Smooth muscle cell (in vitro differentiated cells): Measurements from ENCODE around the gene FCGR3A. TPM values are rescaled to one million over a fixed set of nuclear protein-coding genes. Genes with fewer than 3 reads are reported as not detected.
"Not testable (repeated sequence)": the region's sequence is repeated elsewhere in the genome, so short reads cannot be mapped to it uniquely, and the experiment has no call there.

ENCODE experiments used
- DNase-seq: peaks from one replicate; lab custom pipeline; 2025; ENCODE audit not compliant: unreplicated experiment; lab: John Stamatoyannopoulos, UW
- H2AFZ ChIP-seq: fragments of 200-600 bp; sonication (generic); 2 replicates; pipeline ENCODE4 v1.6.0; 2016; ENCODE audit warnings: antibody characterized with exemption, low read depth, mild to moderate bottlenecking
- H3F3A ChIP-seq: fragments of 200-600 bp; sonication (generic); 2 replicates; pipeline ENCODE4 v1.6.0; 2017; ENCODE audit warnings: antibody characterized with exemption, low read depth
- H3K27ac ChIP-seq: fragments of 200-600 bp; sonication (generic); 2 replicates; pipeline ENCODE4 v1.5.1; 2016; ENCODE audit warnings: low read depth, mild to moderate bottlenecking
- H3K27me3 ChIP-seq: fragments of 200-600 bp; sonication (generic); 2 replicates; pipeline ENCODE4 v1.6.1; 2016; ENCODE audit warnings: low read depth, mild to moderate bottlenecking
- H3K36me3 ChIP-seq: fragments of 200-600 bp; sonication (generic); 2 replicates; pipeline ENCODE4 v1.5.1; 2016; ENCODE audit warnings: low read depth
- H3K4me1 ChIP-seq: fragments of 200-600 bp; sonication (generic); 2 replicates; pipeline ENCODE4 v1.5.1; 2016; ENCODE audit warnings: low read depth
- H3K4me2 ChIP-seq: fragments of 200-600 bp; sonication (generic); 2 replicates; pipeline ENCODE4 v1.6.0; 2016; ENCODE audit warnings: mild to moderate bottlenecking
- H3K4me3 ChIP-seq: fragments of 200-600 bp; sonication (generic); 2 replicates; pipeline ENCODE4 v1.5.1; 2016; ENCODE audit warnings: mild to moderate bottlenecking
- H3K79me2 ChIP-seq: fragments of 200-600 bp; sonication (generic); 2 replicates; pipeline ENCODE4 v1.6.0; 2016; ENCODE audit warnings: low read depth, mild to moderate bottlenecking
- H3K9ac ChIP-seq: fragments of 200-600 bp; sonication (generic); 2 replicates; pipeline ENCODE4 v1.6.0; 2016; ENCODE audit warnings: low read depth
- H3K9me3 ChIP-seq: fragments of 200-600 bp; sonication (generic); replicated peaks from 2 replicates; pipeline ENCODE4 v1.5.1; 2016; ENCODE audit warnings: low read depth
- H4K20me1 ChIP-seq: fragments of 200-600 bp; sonication (generic); 2 replicates; pipeline ENCODE4 v1.6.0; 2016; ENCODE audit warnings: low read depth
- WGBS: methylation state at CpG from one replicate; pipeline ENCODE4 v1.1.7; 2016; ENCODE audit warnings: low lambda C conversion rate; 5-methylcytosine and 5-hydroxymethylcytosine counted together
- polyA plus RNA-seq: library from polyadenylated mRNA; unstranded; fragments of >200 nt; fragmentation: Nextera tagmentation; extraction: Ambion mirVana; gene quantifications from 2 replicates; pipeline ENCODE4 v1.2.1, GENCODE V29; 2016
- total RNA-seq: library from RNA; depleted of rRNA; stranded (reverse); fragments of >200 nt; gene quantifications from 2 replicates; pipeline ENCODE4 v1.2.3, GENCODE V29; 2014

FCGR3A gene
- total and polyA plus RNA-seq, 2 experiments from 2014 or later = 0.09 TPM; not detected in 1

DNA sequence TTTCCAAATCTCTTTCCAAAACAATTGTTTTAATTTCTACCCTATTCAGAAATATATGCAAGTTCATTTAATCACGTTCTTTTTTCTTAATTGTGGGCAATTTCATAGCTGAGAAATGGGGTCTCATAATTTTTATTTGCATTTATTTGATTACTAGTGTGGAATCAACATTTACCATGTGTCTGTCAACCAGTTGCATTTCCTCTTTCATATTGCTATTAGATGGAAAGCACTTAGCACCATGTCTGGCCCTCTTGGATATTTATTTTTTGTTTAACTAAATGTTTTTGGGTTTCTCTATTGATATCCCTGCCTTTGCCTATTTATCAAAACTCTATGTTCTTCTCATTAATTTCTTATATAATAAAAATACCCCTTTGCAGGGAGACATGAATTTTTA lies 13.9 kb upstream of the FCGR3A start:
- H3K27me3 ChIP-seq, H3K4me2 ChIP-seq, H3K9me3 ChIP-seq, DNase-seq, H3K36me3 ChIP-seq, H3K79me2 ChIP-seq, H3K4me3 ChIP-seq, H4K20me1 ChIP-seq, H3K4me1 ChIP-seq, H3K9ac ChIP-seq, H3F3A ChIP-seq, H2AFZ ChIP-seq, H3K27ac ChIP-seq: not testable (repeated sequence)
- 76% methylated on average over 1 of the region's 1 CpG for WGBS

- H3K4me1 ChIP-seq, H3K9me3 ChIP-seq, H3K27me3 ChIP-seq, DNase-seq, H3K36me3 ChIP-seq, H2AFZ ChIP-seq, H3K79me2 ChIP-seq, H3K4me3 ChIP-seq, H3K27ac ChIP-seq, H3F3A ChIP-seq, H3K4me2 ChIP-seq, H4K20me1 ChIP-seq, H3K9ac ChIP-seq: not testable (repeated sequence)
- 100% methylated on average over 2 of the region's 3 CpGs for WGBS
Observed at GRCh38 chr1:161562441-161562840, 12.8 kb upstream of the FCGR3A start.

- not testable (repeated sequence) for H3F3A ChIP-seq, DNase-seq, H4K20me1 ChIP-seq, H3K4me1 ChIP-seq, H3K9ac ChIP-seq, H3K4me3 ChIP-seq, H3K79me2 ChIP-seq, H3K9me3 ChIP-seq, H2AFZ ChIP-seq, H3K36me3 ChIP-seq, H3K27me3 ChIP-seq, H3K27ac ChIP-seq, H3K4me2 ChIP-seq
- 76% methylated on average over 4 of the region's 4 CpGs for WGBS
Observed at GRCh38 chr1:161560960-161561715, 11.5 kb upstream of the FCGR3A start.

- H4K20me1 ChIP-seq, H3K9ac ChIP-seq, H3K9me3 ChIP-seq, H3K79me2 ChIP-seq, H2AFZ ChIP-seq, DNase-seq, H3F3A ChIP-seq, H3K4me2 ChIP-seq, H3K36me3 ChIP-seq, H3K4me3 ChIP-seq, H3K4me1 ChIP-seq, H3K27me3 ChIP-seq, H3K27ac ChIP-seq: not testable (repeated sequence)
- 60% methylated on average over 4 of the region's 6 CpGs for WGBS
Observed at GRCh38 chr1:161557506-161558450, 8.2 kb upstream of the FCGR3A start.

- not testable (repeated sequence) for H3K4me3 ChIP-seq, H3K4me1 ChIP-seq, H2AFZ ChIP-seq, H3K9me3 ChIP-seq, H3K27ac ChIP-seq, H3K4me2 ChIP-seq, H3K27me3 ChIP-seq, H4K20me1 ChIP-seq, H3K79me2 ChIP-seq, H3K9ac ChIP-seq, DNase-seq, H3K36me3 ChIP-seq, H3F3A ChIP-seq
- WGBS = 88% methylated on average over 2 of the region's 2 CpGs
Observed at GRCh38 chr1:161556990-161557389, 7.4 kb upstream of the FCGR3A start.

DNA sequence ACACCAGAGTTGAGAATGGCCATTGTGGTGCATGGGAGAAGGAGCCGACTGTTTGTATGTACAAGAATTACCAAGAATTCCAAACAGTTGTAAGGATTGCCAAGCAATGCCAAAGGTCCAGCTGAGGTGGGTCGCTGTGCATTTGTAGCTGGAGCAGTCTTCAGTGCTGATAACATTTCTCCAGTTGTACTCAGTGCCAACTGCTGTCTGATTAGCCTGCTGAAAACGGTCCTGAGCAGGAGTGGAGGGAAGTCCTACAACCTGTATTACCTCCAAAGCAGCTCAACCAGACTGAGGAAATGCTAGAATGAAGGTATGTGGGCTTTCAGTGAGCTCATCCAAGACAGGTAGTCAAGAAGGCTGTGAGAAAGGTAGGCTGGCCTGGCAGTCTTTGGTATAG lies 6.5 kb upstream of the FCGR3A start:
- not testable (repeated sequence) for H3K4me2 ChIP-seq, H3K9me3 ChIP-seq, H3F3A ChIP-seq, H3K4me3 ChIP-seq, H3K9ac ChIP-seq, DNase-seq, H3K27me3 ChIP-seq, H3K36me3 ChIP-seq, H3K4me1 ChIP-seq, H3K79me2 ChIP-seq, H2AFZ ChIP-seq, H4K20me1 ChIP-seq, H3K27ac ChIP-seq
- 90% methylated on average over 3 of the region's 3 CpGs for WGBS

DNA sequence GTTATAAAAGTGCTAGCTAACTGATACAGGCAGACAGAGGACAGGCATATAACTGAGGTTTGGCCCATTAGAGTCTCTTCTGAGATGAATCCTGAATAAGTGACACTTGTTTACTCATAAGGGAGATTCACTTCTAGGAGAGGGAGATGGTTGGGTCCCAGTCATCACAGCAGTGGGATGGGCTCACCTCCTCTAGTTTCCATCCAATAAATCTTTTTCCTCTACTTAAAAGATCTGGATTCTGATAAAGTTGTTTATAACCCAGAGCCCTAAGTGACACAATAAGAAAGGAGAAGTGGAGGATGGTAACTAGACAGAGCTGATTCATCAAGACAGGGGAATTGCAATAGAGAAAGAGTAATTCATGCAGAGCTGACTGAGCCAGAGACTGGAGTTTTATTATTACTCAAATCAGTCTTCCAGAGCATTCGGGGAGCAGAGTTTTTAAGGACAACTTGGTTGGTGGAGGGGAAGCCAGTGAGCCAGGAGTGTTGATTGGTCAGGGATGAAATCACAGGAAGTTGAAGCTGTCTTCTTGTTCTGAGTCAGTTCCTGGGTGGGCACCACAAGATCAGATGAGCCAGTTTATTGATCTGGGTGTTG lies 5.3 kb upstream of the FCGR3A start:
- H3K27me3 ChIP-seq, H3K27ac ChIP-seq, H3K4me3 ChIP-seq, H3K4me2 ChIP-seq, H3F3A ChIP-seq, H3K4me1 ChIP-seq, H3K9ac ChIP-seq, H4K20me1 ChIP-seq, DNase-seq, H3K36me3 ChIP-seq, H3K9me3 ChIP-seq, H3K79me2 ChIP-seq, H2AFZ ChIP-seq: not testable (repeated sequence)
- WGBS = 69% methylated on average over 1 of the region's 1 CpG

GRCh38 chr1:161554340-161554739 lies 4.7 kb upstream of the FCGR3A start:
- H3K9me3 ChIP-seq, H4K20me1 ChIP-seq, H3K9ac ChIP-seq, H3K4me3 ChIP-seq, H3K36me3 ChIP-seq, H3K27ac ChIP-seq, H2AFZ ChIP-seq, DNase-seq, H3K4me2 ChIP-seq, H3K27me3 ChIP-seq, H3K79me2 ChIP-seq, H3F3A ChIP-seq, H3K4me1 ChIP-seq: not testable (repeated sequence)
- WGBS = 93% methylated on average over 3 of the region's 3 CpGs
